ENCODE measurements around the gene TUBA4A. TPM values are rescaled to one million over a fixed set of nuclear protein-coding genes. Genes with fewer than 3 reads are reported as not detected.
"Not testable (repeated sequence)": the region's sequence is repeated elsewhere in the genome, so short reads cannot be mapped to it uniquely, and the experiment has no call there.

TUBA4A gene
- polyA plus RNA-seq, 1 experiment = 22.4 TPM

DNA sequence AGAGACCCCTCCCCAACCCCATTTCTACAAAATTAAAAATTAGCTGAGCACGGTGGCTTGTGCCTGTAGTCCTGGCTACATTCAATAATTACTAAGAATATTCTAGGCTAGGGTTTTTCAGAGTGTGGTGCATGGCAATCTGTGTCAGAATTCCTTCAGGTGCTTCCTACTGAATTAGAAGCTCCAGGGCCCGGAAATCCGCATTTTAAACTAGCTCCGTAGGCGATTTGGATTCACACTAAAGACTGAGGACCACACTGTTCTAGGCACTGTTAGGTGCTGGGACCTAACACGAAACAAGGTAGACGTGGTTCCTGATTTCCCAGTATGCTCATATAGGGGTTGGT is 47.8 kb downstream of the TUBA4A start:
- TF ChIP-seq, protein P1, sequence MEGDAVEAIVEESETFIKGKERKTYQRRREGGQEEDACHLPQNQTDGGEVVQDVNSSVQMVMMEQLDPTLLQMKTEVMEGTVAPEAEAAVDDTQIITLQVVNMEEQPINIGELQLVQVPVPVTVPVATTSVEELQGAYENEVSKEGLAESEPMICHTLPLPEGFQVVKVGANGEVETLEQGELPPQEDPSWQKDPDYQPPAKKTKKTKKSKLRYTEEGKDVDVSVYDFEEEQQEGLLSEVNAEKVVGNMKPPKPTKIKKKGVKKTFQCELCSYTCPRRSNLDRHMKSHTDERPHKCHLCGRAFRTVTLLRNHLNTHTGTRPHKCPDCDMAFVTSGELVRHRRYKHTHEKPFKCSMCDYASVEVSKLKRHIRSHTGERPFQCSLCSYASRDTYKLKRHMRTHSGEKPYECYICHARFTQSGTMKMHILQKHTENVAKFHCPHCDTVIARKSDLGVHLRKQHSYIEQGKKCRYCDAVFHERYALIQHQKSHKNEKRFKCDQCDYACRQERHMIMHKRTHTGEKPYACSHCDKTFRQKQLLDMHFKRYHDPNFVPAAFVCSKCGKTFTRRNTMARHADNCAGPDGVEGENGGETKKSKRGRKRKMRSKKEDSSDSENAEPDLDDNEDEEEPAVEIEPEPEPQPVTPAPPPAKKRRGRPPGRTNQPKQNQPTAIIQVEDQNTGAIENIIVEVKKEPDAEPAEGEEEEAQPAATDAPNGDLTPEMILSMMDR (IDR thresholded peaks at IDR 0.05; ENCODE audit: low read depth, low read length) = no peak
- Histone ChIP-seq H3K4me3 (ENCODE audit: low read depth, low read length) (peak overlapping the region; percentile 80), H3K9me3 (ENCODE audit: control insufficient read depth, insufficient read depth, low read length) (peaks cover 3% of the 10 kb centered on the region), H3K27ac (ENCODE audit: low read depth, low read length) (peak overlapping the region; percentile 52), H3K27me3 (ENCODE audit: control insufficient read depth, insufficient read depth, low read length) (no peaks in the 10 kb centered on the region)
- CTCF ChIA-PET = interaction anchor here (0.6 to 1.9 kb wide), 7 partner anchors 30 to 307 kb away, joined by 3 to 5 read pairs (median 3); partner anchors contain the start of gene CNPPD1
- no peak for DNase-seq (ENCODE audit: low read depth, low spot score)
- POLR2A ChIA-PET = interaction anchor here (1.0 to 3.6 kb wide), 7 partner anchors 12 to 43 kb away, joined by 3 to 37 read pairs (median 4); partner anchors contain the start of genes ABCB6, CNPPD1, GLB1L and STK16

DNA sequence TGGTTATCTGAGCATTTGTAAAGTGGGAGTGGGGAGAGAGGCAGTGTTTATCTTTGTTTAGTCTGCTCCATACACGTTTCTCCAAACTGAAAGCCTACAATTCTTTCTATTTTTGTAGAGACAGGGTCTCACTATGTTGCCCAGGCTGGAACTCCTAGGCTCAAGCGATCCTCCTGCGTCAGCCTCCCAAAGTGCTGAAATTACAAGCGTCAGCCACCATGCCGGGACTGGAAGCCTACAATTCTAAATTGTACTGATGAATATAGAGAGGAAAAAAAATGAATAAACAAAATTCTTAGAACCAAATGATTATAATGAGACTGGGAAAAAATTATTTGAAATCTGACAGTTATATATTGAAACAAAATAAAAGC is 48.6 kb downstream of the TUBA4A start:
- Histone ChIP-seq H3K9me3 (ENCODE audit: control insufficient read depth, insufficient read depth, low read length) (peaks cover 3% of the 10 kb centered on the region), H3K27me3 (ENCODE audit: control insufficient read depth, insufficient read depth, low read length) (no peaks in the 10 kb centered on the region), H3K4me3 (ENCODE audit: low read depth, low read length) (no peak overlapping the region), H3K27ac (ENCODE audit: low read depth, low read length) (no peak overlapping the region)
- CTCF ChIA-PET = interaction anchor here (1.4 kb wide), 1 partner anchor 90 kb away, joined by 3 read pairs; no protein-coding TSS in a partner anchor
- POLR2A ChIA-PET = interaction anchor here (0.7 kb wide), 1 partner anchor 179 kb away, joined by 3 read pairs; no protein-coding TSS in a partner anchor
- DNase-seq (ENCODE audit: low read depth, low spot score) = no peak
- TF ChIP-seq, protein P1 (IDR thresholded peaks at IDR 0.05; ENCODE audit: low read depth, low read length) = no peak

DNA sequence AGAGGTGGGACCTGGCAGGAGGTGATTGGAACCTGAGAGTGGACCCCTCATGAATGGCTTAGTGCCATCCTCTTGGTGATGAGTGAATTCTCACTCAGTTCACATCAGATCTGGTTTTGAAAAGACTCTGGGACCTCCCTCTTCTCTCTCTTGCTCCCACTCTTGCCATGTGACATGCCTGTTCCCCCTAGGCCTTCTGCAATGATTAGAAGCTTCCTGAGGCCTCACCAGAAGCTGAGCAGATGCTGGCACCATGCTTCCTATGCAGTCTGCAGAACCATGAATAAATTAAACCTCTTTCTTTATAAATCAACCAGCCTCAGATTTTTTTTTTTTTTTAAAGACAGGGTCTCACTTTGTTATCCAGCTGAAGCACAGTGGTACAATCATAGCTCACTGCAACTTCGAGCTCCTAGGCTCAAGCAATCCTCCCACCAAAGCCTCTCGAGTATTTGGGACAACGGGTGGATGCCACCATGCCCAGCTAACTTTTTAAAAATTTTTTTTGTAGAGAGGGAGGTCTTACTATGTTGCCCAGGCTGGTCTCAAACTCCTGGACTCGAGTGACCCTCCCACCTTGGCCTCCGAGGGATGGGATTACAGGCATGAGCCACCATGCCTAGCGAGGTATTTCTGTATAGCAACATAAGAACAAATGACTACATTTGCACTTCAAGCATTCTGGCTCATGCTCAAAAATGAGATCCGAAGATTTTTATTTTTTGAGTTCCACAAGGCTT is 49.1 kb downstream of the TUBA4A start:
- ChIA-PET POLR2A (interaction anchor here (0.7 kb wide), 1 partner anchor 178 kb away, joined by 3 read pairs; no protein-coding TSS in a partner anchor), CTCF (no interaction called here)
- TF ChIP-seq, protein P1 (IDR thresholded peaks at IDR 0.05; ENCODE audit: low read depth, low read length) = no peak
- peaks cover 3% of the 10 kb centered on the region for H3K9me3 ChIP-seq (ENCODE audit: control insufficient read depth, insufficient read depth, low read length)
- no peak overlapping the region for H3K4me3 ChIP-seq (ENCODE audit: low read depth, low read length)
- H3K27me3 ChIP-seq (ENCODE audit: control insufficient read depth, insufficient read depth, low read length) = no peaks in the 10 kb centered on the region
- H3K27ac ChIP-seq (ENCODE audit: low read depth, low read length) = no peak overlapping the region
- DNase-seq (ENCODE audit: low read depth, low spot score) = no peak

DNA sequence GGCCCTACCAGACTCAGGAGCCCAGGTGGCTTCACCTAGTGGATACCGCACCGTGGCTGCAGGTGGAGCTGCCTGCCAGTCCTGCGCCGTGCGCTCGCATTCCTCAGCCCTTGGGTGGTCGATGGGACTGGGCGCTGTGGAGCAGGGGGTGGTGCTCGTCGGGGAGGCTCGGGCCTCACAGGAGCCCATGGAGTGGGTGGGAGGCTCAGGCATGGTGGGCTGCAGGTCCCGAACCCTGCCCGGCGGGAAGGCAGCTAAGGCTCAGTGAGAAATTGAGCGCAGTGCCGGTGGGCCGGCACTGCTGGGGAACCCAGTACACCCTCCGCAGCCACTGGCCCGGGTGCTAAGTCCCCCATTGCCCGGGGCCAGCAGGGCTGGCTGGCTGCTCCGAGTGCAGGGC is 52.4 kb downstream of the TUBA4A start:
- POLR2A ChIA-PET = interaction anchor here (0.6 kb wide), 1 partner anchor 430 kb away, joined by 3 read pairs; no protein-coding TSS in a partner anchor
- CTCF ChIA-PET; DNase-seq (ENCODE audit: low read depth, low spot score); H3K27me3 ChIP-seq (ENCODE audit: control insufficient read depth, insufficient read depth, low read length); H3K9me3 ChIP-seq (ENCODE audit: control insufficient read depth, insufficient read depth, low read length); H3K4me3 ChIP-seq (ENCODE audit: low read depth, low read length); H3K27ac ChIP-seq (ENCODE audit: low read depth, low read length): not testable (repeated sequence)

DNA sequence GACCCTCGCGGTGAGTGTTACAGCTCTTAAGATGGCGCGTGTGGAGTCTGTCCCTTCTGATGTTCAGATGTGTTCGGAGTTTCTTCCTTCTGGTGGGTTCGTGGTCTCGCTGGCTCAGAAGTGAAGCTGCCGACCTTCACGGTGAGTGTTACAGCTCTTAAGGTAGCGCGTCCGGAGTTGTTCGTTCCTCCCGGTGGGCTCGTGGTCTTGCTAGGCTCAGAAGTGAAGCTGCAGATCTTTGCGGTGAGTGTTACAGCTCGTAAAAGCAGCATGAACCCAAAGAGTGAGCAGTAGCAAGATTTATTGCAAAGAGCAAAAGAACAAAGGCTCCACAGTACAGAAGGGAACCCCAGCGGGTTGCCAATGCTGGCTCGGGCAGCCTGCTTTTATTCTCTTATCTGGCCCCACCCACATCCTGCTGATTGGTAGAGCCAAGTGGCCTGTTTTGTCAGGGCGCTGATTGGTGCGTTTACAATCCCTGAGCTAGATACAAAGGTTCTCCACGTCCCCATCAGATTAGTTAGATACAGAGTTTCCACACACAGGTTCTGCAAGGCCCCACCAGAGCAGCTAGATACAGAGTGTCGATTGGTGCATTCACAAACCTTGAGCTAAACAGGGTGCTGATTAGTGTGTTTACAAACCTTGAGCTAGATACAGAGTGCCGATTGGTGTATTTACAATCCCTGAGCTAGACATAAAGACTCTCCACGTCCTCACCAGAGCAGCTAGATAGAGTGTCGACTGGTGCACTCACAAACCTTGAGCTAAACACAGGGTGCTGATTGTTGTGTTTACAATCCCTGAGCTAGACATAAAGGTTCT is 53.0 kb downstream of the TUBA4A start:
- POLR2A ChIA-PET; H3K27me3 ChIP-seq (ENCODE audit: control insufficient read depth, insufficient read depth, low read length); DNase-seq (ENCODE audit: low read depth, low spot score); CTCF ChIA-PET; H3K27ac ChIP-seq (ENCODE audit: low read depth, low read length); H3K4me3 ChIP-seq (ENCODE audit: low read depth, low read length); H3K9me3 ChIP-seq (ENCODE audit: control insufficient read depth, insufficient read depth, low read length): not testable (repeated sequence)

Small RNA genes within 50 kb of the gene (small RNA-seq; reads per million reads assigned to genes)
- 2.4 reads per million for gene MIR153-1 (ENCODE audit: insufficient read length, low read depth)

Other genes starting within 250 kb of the TUBA4A start
- not detected in 2 replicates for gene CFAP65, start 212.4 kb downstream of the TUBA4A start, polyA plus RNA-seq (2011; rRNA removed)
- gene IHH, start 193.0 kb downstream of the TUBA4A start, polyA plus RNA-seq (2011; rRNA removed) = 0.04 TPM in 1 of 2 replicates, not detected in the other
- gene NHEJ1, start 93.1 kb downstream of the TUBA4A start, polyA plus RNA-seq (2011; rRNA removed) = 21.9 and 22.9 TPM in 2 replicates
- 0.26 and 0.53 TPM in 2 replicates for gene SLC23A3, start 83.9 kb downstream of the TUBA4A start, polyA plus RNA-seq (2011; rRNA removed)
- gene CNPPD1, start 77.0 kb downstream of the TUBA4A start, polyA plus RNA-seq (2011; rRNA removed) = 28.0 and 29.9 TPM in 2 replicates
- gene RETREG2, start 75.6 kb downstream of the TUBA4A start, polyA plus RNA-seq (2011; rRNA removed) = 71.7 and 78.7 TPM in 2 replicates
- gene ZFAND2B, start 47.1 kb downstream of the TUBA4A start, polyA plus RNA-seq (2011; rRNA removed) = 24.5 and 29.6 TPM in 2 replicates
- gene ABCB6, start 35.0 kb downstream of the TUBA4A start, polyA plus RNA-seq (2011; rRNA removed) = 20.9 and 22.2 TPM in 2 replicates
- 81.0 and 84.3 TPM in 2 replicates for gene ATG9A, start 24.3 kb downstream of the TUBA4A start, polyA plus RNA-seq (2011; rRNA removed)
- 20.3 and 22.0 TPM in 2 replicates for gene ANKZF1, start 24.1 kb downstream of the TUBA4A start, polyA plus RNA-seq (2011; rRNA removed)
- gene GLB1L, start 8.5 kb downstream of the TUBA4A start, polyA plus RNA-seq (2011; rRNA removed) = 8.8 and 9.6 TPM in 2 replicates
- 33.9 and 36.6 TPM in 2 replicates for gene STK16, start 8.4 kb downstream of the TUBA4A start, polyA plus RNA-seq (2011; rRNA removed)
- not detected in 2 replicates for gene TUBA4B, start 675 bp downstream of the TUBA4A start, polyA plus RNA-seq (2011; rRNA removed)
- gene DNAJB2, start 25.4 kb upstream of the TUBA4A start, polyA plus RNA-seq (2011; rRNA removed) = 40.6 and 41.1 TPM in 2 replicates
- 11.7 and 15.1 TPM in 2 replicates for gene PTPRN, start 55.5 kb upstream of the TUBA4A start, polyA plus RNA-seq (2011; rRNA removed)
- gene RESP18, start 78.8 kb upstream of the TUBA4A start, polyA plus RNA-seq (2011; rRNA removed) = not detected in 2 replicates
- gene DNPEP, start 134.0 kb upstream of the TUBA4A start, polyA plus RNA-seq (2011; rRNA removed) = 41.5 and 71.2 TPM in 2 replicates
- gene DES, start 164.5 kb upstream of the TUBA4A start, polyA plus RNA-seq (2011; rRNA removed) = 19.8 and 24.9 TPM in 2 replicates
- 28.0 and 32.8 TPM in 2 replicates for gene SPEG, start 180.9 kb upstream of the TUBA4A start, polyA plus RNA-seq (2011; rRNA removed)
- gene GMPPA, start 245.0 kb upstream of the TUBA4A start, polyA plus RNA-seq (2011; rRNA removed) = 90.1 and 97.7 TPM in 2 replicates